Measurements from ENCODE around the gene SLC26A1. TPM values are rescaled to one million over a fixed set of nuclear protein-coding genes. Genes with fewer than 3 reads are reported as not detected.

Gene SLC26A1
- total RNA-seq, 1 experiment from 2014 or later: 1.8 TPM

DNA sequence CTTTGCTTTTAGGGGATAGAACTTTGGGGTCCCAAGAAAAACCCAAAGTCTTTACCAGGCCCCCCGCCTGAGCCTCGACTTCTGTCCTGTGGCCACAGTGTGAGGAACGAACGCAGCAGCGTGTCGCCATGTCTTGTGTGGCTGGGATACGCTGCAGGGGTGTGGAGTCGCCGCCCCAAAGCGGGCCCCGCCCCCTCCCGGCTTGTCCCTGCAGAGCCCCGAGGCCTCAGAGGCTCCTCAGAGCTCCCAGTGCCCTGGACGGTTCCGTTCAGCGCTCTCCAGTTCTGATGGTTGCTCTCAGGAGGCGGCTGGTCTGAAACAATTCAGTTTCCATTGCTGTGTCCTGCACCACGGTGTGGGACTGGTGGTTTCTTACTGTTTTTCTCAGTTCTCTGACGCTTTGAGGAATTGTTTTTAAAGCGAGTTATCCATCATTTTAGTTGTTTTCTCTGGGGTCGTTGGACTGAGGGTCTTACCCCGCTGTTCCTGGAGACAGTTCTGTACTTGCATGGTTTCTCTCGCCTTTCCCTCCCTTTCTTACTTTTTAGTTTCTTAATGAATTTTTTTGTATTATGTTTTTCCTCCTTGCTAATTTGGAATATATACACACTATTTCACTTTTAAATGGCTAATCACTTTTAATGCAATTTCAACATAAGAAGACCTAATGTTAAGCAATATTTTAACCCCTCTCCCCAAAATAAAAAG is 7.9 kb downstream of the SLC26A1 start:
- H3K36me3 ChIP-seq (ENCODE audit: control insufficient read depth, insufficient read depth, low read length): no peaks in the 10 kb centered on the region
- BruUV-seq (replicated peaks): no TSS peak
- in situ Hi-C loops (cut with HindIII; ENCODE audit: low pct_unique_long_range_greater_than_20kb, low sequenced_read_pairs): no loop called here
- peak overlapping the region; percentile 21 to 44; a peak in 3 of 4 replicates for H3K4me3 ChIP-seq (ENCODE audit: low read depth in 2 of 2, low read length in 2 of 2)
- POLR2A ChIA-PET: no interaction called here
- H3K27ac ChIP-seq (ENCODE audit: low read length): peak overlapping the region; percentile 44; the same call in 1 of the 2 replicates
- DNase-seq (ENCODE audit: low read depth, low spot score): no peak
- H3K4me1 ChIP-seq (ENCODE audit: control insufficient read depth, insufficient read depth, low read length): peaks cover 5% of the 10 kb centered on the region
- no peaks in the 10 kb centered on the region for H3K9me3 ChIP-seq (ENCODE audit: control insufficient read depth, insufficient read depth, low read depth, low read length)
- no peaks in the 10 kb centered on the region for H3K27me3 ChIP-seq (ENCODE audit: control insufficient read depth, insufficient read depth, low read length)
- intact Hi-C loops (cut with micrococcal nuclease; ENCODE audit: unreplicated experiment): no loop called here
- ATAC-seq: peak; percentile 84
- TF ChIP-seq POLR2AphosphoS5 (IDR thresholded peaks at IDR 0.05; ENCODE audit: low read depth, low read length) (0 out of 2 replicates have a peak, but pooled peaks have one; percentile 33), SIN3A (IDR thresholded peaks at IDR 0.05; ENCODE audit: borderline replicate concordance, insufficient read depth, low read depth, low read length) (no peak)
- CTCF ChIA-PET: no interaction called here

DNA sequence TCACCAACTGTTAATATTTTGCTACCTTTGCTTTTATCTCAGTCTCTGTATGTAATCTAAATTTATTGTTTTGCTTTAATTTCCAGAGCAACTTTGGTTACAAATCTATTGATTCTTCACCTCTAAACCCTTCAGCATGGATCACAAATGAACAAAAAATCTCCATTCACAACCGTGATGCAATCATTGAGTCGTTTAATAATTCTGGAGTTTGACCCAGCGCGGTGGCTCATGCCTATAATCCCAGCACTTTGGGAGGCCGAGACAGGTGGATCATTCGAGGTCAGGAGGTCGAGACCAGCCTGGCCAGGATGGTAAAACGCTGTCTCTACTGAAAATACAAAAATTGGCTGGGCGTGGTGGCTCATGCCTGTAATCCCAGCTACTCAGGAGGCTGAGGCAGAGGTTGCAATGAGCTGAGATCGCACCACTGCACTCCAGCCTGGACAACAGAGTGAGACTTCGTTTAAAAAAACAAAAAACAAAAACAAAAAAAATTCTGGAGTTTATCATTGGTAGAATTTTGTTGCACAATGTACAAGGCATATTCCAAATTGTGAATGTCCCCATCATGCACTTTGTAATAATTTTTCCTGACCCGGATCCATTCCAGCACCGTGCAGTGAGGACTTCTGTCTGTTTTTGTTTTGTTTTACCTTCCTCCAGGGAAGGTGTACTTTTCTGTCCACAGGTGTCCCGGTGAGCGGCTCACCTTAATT is 8.7 kb downstream of the SLC26A1 start:
- H3K4me1 ChIP-seq (ENCODE audit: control insufficient read depth, insufficient read depth, low read length): peaks cover 5% of the 10 kb centered on the region
- ATAC-seq: no peak
- no TSS peak for BruUV-seq (replicated peaks)
- CTCF ChIA-PET: no interaction called here
- in situ Hi-C loops (cut with HindIII; ENCODE audit: low pct_unique_long_range_greater_than_20kb, low sequenced_read_pairs) (no loop called here), intact Hi-C loops (cut with micrococcal nuclease; ENCODE audit: unreplicated experiment) (no loop called here)
- no peaks in the 10 kb centered on the region for H3K36me3 ChIP-seq (ENCODE audit: control insufficient read depth, insufficient read depth, low read length)
- TF ChIP-seq SIN3A (IDR thresholded peaks at IDR 0.05; ENCODE audit: borderline replicate concordance, insufficient read depth, low read depth, low read length) (no peak), TCF7L2 (IDR thresholded peaks at IDR 0.05; ENCODE audit: low read depth, low read length) (no peak), POLR2AphosphoS5 (IDR thresholded peaks at IDR 0.05; ENCODE audit: low read depth, low read length) (no peak)
- TF ChIP-seq, protein P1, sequence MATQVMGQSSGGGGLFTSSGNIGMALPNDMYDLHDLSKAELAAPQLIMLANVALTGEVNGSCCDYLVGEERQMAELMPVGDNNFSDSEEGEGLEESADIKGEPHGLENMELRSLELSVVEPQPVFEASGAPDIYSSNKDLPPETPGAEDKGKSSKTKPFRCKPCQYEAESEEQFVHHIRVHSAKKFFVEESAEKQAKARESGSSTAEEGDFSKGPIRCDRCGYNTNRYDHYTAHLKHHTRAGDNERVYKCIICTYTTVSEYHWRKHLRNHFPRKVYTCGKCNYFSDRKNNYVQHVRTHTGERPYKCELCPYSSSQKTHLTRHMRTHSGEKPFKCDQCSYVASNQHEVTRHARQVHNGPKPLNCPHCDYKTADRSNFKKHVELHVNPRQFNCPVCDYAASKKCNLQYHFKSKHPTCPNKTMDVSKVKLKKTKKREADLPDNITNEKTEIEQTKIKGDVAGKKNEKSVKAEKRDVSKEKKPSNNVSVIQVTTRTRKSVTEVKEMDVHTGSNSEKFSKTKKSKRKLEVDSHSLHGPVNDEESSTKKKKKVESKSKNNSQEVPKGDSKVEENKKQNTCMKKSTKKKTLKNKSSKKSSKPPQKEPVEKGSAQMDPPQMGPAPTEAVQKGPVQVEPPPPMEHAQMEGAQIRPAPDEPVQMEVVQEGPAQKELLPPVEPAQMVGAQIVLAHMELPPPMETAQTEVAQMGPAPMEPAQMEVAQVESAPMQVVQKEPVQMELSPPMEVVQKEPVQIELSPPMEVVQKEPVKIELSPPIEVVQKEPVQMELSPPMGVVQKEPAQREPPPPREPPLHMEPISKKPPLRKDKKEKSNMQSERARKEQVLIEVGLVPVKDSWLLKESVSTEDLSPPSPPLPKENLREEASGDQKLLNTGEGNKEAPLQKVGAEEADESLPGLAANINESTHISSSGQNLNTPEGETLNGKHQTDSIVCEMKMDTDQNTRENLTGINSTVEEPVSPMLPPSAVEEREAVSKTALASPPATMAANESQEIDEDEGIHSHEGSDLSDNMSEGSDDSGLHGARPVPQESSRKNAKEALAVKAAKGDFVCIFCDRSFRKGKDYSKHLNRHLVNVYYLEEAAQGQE (IDR thresholded peaks at IDR 0.05; ENCODE audit: insufficient read depth in 1 of 2, low read depth in 2 of 2, low read length in 1 of 2): no peak
- TF ChIP-seq, protein P2, sequence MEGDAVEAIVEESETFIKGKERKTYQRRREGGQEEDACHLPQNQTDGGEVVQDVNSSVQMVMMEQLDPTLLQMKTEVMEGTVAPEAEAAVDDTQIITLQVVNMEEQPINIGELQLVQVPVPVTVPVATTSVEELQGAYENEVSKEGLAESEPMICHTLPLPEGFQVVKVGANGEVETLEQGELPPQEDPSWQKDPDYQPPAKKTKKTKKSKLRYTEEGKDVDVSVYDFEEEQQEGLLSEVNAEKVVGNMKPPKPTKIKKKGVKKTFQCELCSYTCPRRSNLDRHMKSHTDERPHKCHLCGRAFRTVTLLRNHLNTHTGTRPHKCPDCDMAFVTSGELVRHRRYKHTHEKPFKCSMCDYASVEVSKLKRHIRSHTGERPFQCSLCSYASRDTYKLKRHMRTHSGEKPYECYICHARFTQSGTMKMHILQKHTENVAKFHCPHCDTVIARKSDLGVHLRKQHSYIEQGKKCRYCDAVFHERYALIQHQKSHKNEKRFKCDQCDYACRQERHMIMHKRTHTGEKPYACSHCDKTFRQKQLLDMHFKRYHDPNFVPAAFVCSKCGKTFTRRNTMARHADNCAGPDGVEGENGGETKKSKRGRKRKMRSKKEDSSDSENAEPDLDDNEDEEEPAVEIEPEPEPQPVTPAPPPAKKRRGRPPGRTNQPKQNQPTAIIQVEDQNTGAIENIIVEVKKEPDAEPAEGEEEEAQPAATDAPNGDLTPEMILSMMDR (IDR thresholded peaks at IDR 0.05): no peak
- no peaks in the 10 kb centered on the region for H3K27me3 ChIP-seq (ENCODE audit: control insufficient read depth, insufficient read depth, low read length)
- H3K4me3 ChIP-seq (ENCODE audit: low read depth in 2 of 2, low read length in 2 of 2): peak overlapping the region; percentile 21 to 44; a peak in 3 of 4 replicates
- POLR2A ChIA-PET: no interaction called here
- H3K27ac ChIP-seq (ENCODE audit: low read length): peak overlapping the region; percentile 44; the same call in 1 of the 2 replicates
- no peak for DNase-seq (ENCODE audit: low read depth, low spot score)
- H3K9me3 ChIP-seq (ENCODE audit: control insufficient read depth, insufficient read depth, low read depth, low read length): no peaks in the 10 kb centered on the region

Measured in Panc1 (cell line).